ENCODE results near the gene FAM227A. TPM values are rescaled to one million over a fixed set of nuclear protein-coding genes. Genes with fewer than 3 reads are reported as not detected.
A peak's percentile ranks its signal among the peaks of the same experiment; 100 is the strongest.

The FAM227A gene
- polyA plus RNA-seq, 3 donors: 5.2 to 12.4 (median 10.7) TPM

GRCh38 chr22:38549101-38549894 lies 106.9 kb downstream of the FAM227A start:
- peak; percentile 31 for DNase-seq

GRCh38 chr22:38540701-38541100 lies 115.5 kb downstream of the FAM227A start:
- peak; percentile 35 for DNase-seq

GRCh38 chr22:38531251-38531938 lies 124.8 kb downstream of the FAM227A start:
- no peak for DNase-seq

Other genes starting within 250 kb of the FAM227A start
- gene KCNJ4, start 201.2 kb downstream of the FAM227A start, polyA plus RNA-seq (ENCODE audit: insufficient read length in 3 of 3): under 1 TPM; 0.24 to 0.33 (median 0.31) TPM
- 10 to 100 TPM in 2 of 3 donors, 1 to 10 TPM in 1; 8.5 to 10.4 (median 10.1) TPM for gene KDELR3, start 188.3 kb downstream of the FAM227A start, polyA plus RNA-seq (ENCODE audit: insufficient read length in 3 of 3)
- gene DDX17, start 150.1 kb downstream of the FAM227A start, polyA plus RNA-seq (ENCODE audit: insufficient read length in 3 of 3): 1,000 to 10,000 TPM in 2 of 3 donors, 100 to 1,000 TPM in 1; 760 to 1,207 (median 1,072) TPM
- 1 to 10 TPM; 3.5 to 6.4 (median 4.1) TPM for gene DMC1, start 86.2 kb downstream of the FAM227A start, polyA plus RNA-seq (ENCODE audit: insufficient read length in 3 of 3)
- gene CBY1, start 246 bp upstream of the FAM227A start, polyA plus RNA-seq (ENCODE audit: insufficient read length in 3 of 3): 10 to 100 TPM; 59.7 to 62.5 (median 61.9) TPM
- 100 to 1,000 TPM in 1 of 3 donors, 10 to 100 TPM in 2; 81.7 to 106 (median 95.8) TPM for gene TOMM22, start 25.6 kb upstream of the FAM227A start, polyA plus RNA-seq (ENCODE audit: insufficient read length in 3 of 3)
- gene JOSD1, start 44.6 kb upstream of the FAM227A start, polyA plus RNA-seq (ENCODE audit: insufficient read length in 3 of 3): 10 to 100 TPM; 39.4 to 41.7 (median 41.1) TPM
- 10 to 100 TPM; 42.3 to 64.1 (median 56.7) TPM for gene GTPBP1, start 49.6 kb upstream of the FAM227A start, polyA plus RNA-seq (ENCODE audit: insufficient read length in 3 of 3)
- gene SUN2, start 99.6 kb upstream of the FAM227A start, polyA plus RNA-seq (ENCODE audit: insufficient read length in 3 of 3): 10 to 100 TPM; 62.8 to 89.9 (median 65.6) TPM
- gene DNAL4, start 137.8 kb upstream of the FAM227A start, polyA plus RNA-seq (ENCODE audit: insufficient read length in 3 of 3): 10 to 100 TPM; 39.3 to 43.6 (median 40.4) TPM
- gene NPTXR, start 187.6 kb upstream of the FAM227A start, polyA plus RNA-seq (ENCODE audit: insufficient read length in 3 of 3): 1 to 10 TPM; 4.1 to 4.9 (median 4.4) TPM
- gene CBX6, start 215.8 kb upstream of the FAM227A start, polyA plus RNA-seq (ENCODE audit: insufficient read length in 3 of 3): 10 to 100 TPM; 43.7 to 46.4 (median 45.2) TPM

All from renal pelvis (tissue), 4 donors.